Measurements from ENCODE around the gene CHRNB2. TPM values are rescaled to one million over a fixed set of nuclear protein-coding genes. Genes with fewer than 3 reads are reported as not detected.

The CHRNB2 gene
- polyA plus RNA-seq, 1 donor from 2014 or later: 15.5 TPM

DNA sequence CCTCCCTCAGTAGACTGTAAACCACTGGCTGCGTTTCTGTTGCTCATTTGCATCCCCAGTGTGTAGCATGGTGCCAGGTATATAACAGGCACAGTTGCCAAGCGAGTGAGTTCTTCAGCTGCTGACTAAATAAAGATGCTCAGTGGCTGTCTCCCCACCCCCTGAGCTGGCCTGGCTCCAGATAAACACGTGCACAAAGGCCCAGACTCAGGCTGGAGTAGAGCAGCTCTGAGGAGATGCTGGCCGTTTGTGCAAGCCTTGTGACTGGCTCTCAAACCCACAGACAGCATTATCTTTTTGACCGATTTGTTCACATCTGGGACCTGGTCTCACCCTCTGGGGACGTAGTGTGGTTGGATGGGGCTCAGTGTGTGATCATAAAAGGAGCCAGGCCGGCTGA, 7.1 kb downstream of the CHRNB2 start:
- Histone ChIP-seq H3K79me2 (replicated peaks; ENCODE audit: insufficient read depth, low read length) (no peaks in the 10 kb centered on the region), H3F3A (ENCODE audit: insufficient read depth, low read length, poor library complexity, severe bottlenecking) (no peaks in the 10 kb centered on the region), H3K27me3 (ENCODE audit: insufficient read depth, low read depth, low read length) (no peaks in the 10 kb centered on the region), H3K27ac (ENCODE audit: low read length) (no peak overlapping the region), H3K9me3 (ENCODE audit: low read length) (no peaks in the 10 kb centered on the region), H3K4me3 (ENCODE audit: low read length) (no peak overlapping the region), H2AFZ (ENCODE audit: low read depth, low read length) (no peak overlapping the region), H3K4me2 (ENCODE audit: low read length) (no peak overlapping the region), H4K20me1 (ENCODE audit: insufficient read depth) (no peaks in the 10 kb centered on the region), H3K9ac (ENCODE audit: low read length) (no peak overlapping the region), H3K36me3 (ENCODE audit: insufficient read depth, low read length) (no peaks in the 10 kb centered on the region), H3K9me2 (ENCODE audit: insufficient read depth, low read length) (no peaks in the 10 kb centered on the region)
- no peak for TF ChIP-seq EP300 (conservative IDR thresholded peaks at IDR 0.05; ENCODE audit: poor library complexity, severe bottlenecking)
- TF ChIP-seq RAD21 (conservative IDR thresholded peaks at IDR 0.05): no peak
- TF ChIP-seq TAF1 (IDR thresholded peaks at IDR 0.05; ENCODE audit: low read depth): no peak
- no peak for TF ChIP-seq CTCF (IDR thresholded peaks at IDR 0.05; ENCODE audit: poor library complexity, severe bottlenecking)
- TF ChIP-seq, protein P1, sequence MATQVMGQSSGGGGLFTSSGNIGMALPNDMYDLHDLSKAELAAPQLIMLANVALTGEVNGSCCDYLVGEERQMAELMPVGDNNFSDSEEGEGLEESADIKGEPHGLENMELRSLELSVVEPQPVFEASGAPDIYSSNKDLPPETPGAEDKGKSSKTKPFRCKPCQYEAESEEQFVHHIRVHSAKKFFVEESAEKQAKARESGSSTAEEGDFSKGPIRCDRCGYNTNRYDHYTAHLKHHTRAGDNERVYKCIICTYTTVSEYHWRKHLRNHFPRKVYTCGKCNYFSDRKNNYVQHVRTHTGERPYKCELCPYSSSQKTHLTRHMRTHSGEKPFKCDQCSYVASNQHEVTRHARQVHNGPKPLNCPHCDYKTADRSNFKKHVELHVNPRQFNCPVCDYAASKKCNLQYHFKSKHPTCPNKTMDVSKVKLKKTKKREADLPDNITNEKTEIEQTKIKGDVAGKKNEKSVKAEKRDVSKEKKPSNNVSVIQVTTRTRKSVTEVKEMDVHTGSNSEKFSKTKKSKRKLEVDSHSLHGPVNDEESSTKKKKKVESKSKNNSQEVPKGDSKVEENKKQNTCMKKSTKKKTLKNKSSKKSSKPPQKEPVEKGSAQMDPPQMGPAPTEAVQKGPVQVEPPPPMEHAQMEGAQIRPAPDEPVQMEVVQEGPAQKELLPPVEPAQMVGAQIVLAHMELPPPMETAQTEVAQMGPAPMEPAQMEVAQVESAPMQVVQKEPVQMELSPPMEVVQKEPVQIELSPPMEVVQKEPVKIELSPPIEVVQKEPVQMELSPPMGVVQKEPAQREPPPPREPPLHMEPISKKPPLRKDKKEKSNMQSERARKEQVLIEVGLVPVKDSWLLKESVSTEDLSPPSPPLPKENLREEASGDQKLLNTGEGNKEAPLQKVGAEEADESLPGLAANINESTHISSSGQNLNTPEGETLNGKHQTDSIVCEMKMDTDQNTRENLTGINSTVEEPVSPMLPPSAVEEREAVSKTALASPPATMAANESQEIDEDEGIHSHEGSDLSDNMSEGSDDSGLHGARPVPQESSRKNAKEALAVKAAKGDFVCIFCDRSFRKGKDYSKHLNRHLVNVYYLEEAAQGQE (IDR thresholded peaks at IDR 0.05; ENCODE audit: borderline replicate concordance): no peak
- no peak for TF ChIP-seq SMC3 (conservative IDR thresholded peaks at IDR 0.05; ENCODE audit: poor library complexity)
- TF ChIP-seq EZH2 (IDR thresholded peaks at IDR 0.05; ENCODE audit: borderline replicate concordance, insufficient read depth, low read length, poor library complexity, severe bottlenecking): no peak
- no peak for TF ChIP-seq MXI1 (conservative IDR thresholded peaks at IDR 0.05; ENCODE audit: poor library complexity, severe bottlenecking)
- no peak for TF ChIP-seq POLR2AphosphoS5 (IDR thresholded peaks at IDR 0.05)

GRCh38 chr1:154575147-154575927, 7.8 kb downstream of the CHRNB2 start:
- Histone ChIP-seq H3K27me3 (ENCODE audit: insufficient read depth, low read depth, low read length) (no peaks in the 10 kb centered on the region), H3K4me2 (ENCODE audit: low read length) (no peak overlapping the region), H4K20me1 (ENCODE audit: insufficient read depth) (no peaks in the 10 kb centered on the region), H3K9me3 (ENCODE audit: low read length) (no peaks in the 10 kb centered on the region), H3F3A (ENCODE audit: insufficient read depth, low read length, poor library complexity, severe bottlenecking) (no peaks in the 10 kb centered on the region), H2AFZ (ENCODE audit: low read depth, low read length) (no peak overlapping the region), H3K36me3 (ENCODE audit: insufficient read depth, low read length) (no peaks in the 10 kb centered on the region), H3K4me3 (ENCODE audit: low read length) (no peak overlapping the region), H3K79me2 (replicated peaks; ENCODE audit: insufficient read depth, low read length) (no peaks in the 10 kb centered on the region), H3K27ac (ENCODE audit: low read length) (no peak overlapping the region), H3K9ac (ENCODE audit: low read length) (no peak overlapping the region), H3K9me2 (ENCODE audit: insufficient read depth, low read length) (no peaks in the 10 kb centered on the region)
- no peak for TF ChIP-seq MXI1 (conservative IDR thresholded peaks at IDR 0.05; ENCODE audit: poor library complexity, severe bottlenecking)
- TF ChIP-seq SMC3 (conservative IDR thresholded peaks at IDR 0.05; ENCODE audit: poor library complexity): no peak
- TF ChIP-seq, protein P1 (IDR thresholded peaks at IDR 0.05; ENCODE audit: borderline replicate concordance): no peak
- no peak for TF ChIP-seq RAD21 (conservative IDR thresholded peaks at IDR 0.05)
- no peak for TF ChIP-seq CTCF (IDR thresholded peaks at IDR 0.05; ENCODE audit: poor library complexity, severe bottlenecking)
- TF ChIP-seq TAF1 (IDR thresholded peaks at IDR 0.05; ENCODE audit: low read depth): no peak
- TF ChIP-seq POLR2AphosphoS5 (IDR thresholded peaks at IDR 0.05): no peak
- no peak for TF ChIP-seq EP300 (conservative IDR thresholded peaks at IDR 0.05; ENCODE audit: poor library complexity, severe bottlenecking)
- no peak for TF ChIP-seq EZH2 (IDR thresholded peaks at IDR 0.05; ENCODE audit: borderline replicate concordance, insufficient read depth, low read length, poor library complexity, severe bottlenecking)

Measured in neural cell (in vitro differentiated cells).